Measurements from ENCODE around the gene ISG20.

ISG20 gene

GRCh38 chr15:88624156-88624970, 14.5 kb upstream of the ISG20 start:
- no peak for DNase-seq (ENCODE audit: low read depth)
- no peak overlapping the region; the same call in none of the 2 replicates for H3K4me3 ChIP-seq (ENCODE audit: control insufficient read depth, low read depth, low read length)
- peak; percentile 41 for TF ChIP-seq CTCF (IDR thresholded peaks at IDR 0.05; ENCODE audit: control insufficient read depth, insufficient read depth, low read depth, low read length, missing control alignments)

GRCh38 chr15:88624971-88625490, 13.8 kb upstream of the ISG20 start:
- no peak overlapping the region for H3K4me3 ChIP-seq (ENCODE audit: control insufficient read depth, low read depth, low read length)
- DNase-seq (ENCODE audit: low read depth): no peak
- TF ChIP-seq CTCF (IDR thresholded peaks at IDR 0.05; ENCODE audit: control insufficient read depth, insufficient read depth, low read depth, low read length, missing control alignments): no peak

GRCh38 chr15:88625943-88626741, 12.7 kb upstream of the ISG20 start:
- H3K4me3 ChIP-seq (ENCODE audit: control insufficient read depth, low read depth, low read length): no peak overlapping the region
- DNase-seq (ENCODE audit: low read depth): no peak
- TF ChIP-seq CTCF (IDR thresholded peaks at IDR 0.05; ENCODE audit: control insufficient read depth, insufficient read depth, low read depth, low read length, missing control alignments): no peak

GRCh38 chr15:88627463-88627862, 11.4 kb upstream of the ISG20 start:
- no peak overlapping the region for H3K4me3 ChIP-seq (ENCODE audit: control insufficient read depth, low read depth, low read length)
- no peak for DNase-seq (ENCODE audit: low read depth)
- no peak for TF ChIP-seq CTCF (IDR thresholded peaks at IDR 0.05; ENCODE audit: control insufficient read depth, insufficient read depth, low read depth, low read length, missing control alignments)

- no peak overlapping the region for H3K4me3 ChIP-seq (ENCODE audit: control insufficient read depth, low read depth, low read length)
- no peak for DNase-seq (ENCODE audit: low read depth)
- no peak for TF ChIP-seq CTCF (IDR thresholded peaks at IDR 0.05; ENCODE audit: control insufficient read depth, insufficient read depth, low read depth, low read length, missing control alignments)
Observed at GRCh38 chr15:88628018-88628654, 10.7 kb upstream of the ISG20 start.

- no peak for TF ChIP-seq CTCF (IDR thresholded peaks at IDR 0.05; ENCODE audit: control insufficient read depth, insufficient read depth, low read depth, low read length, missing control alignments)
- DNase-seq (ENCODE audit: low read depth): no peak
Observed at GRCh38 chr15:88629071-88629470, 9.7 kb upstream of the ISG20 start.

More at GRCh38 chr15:88629071-88629470, 9.7 kb upstream of the ISG20 start:
- H3K4me3 ChIP-seq (ENCODE audit: control insufficient read depth, low read depth, low read length): no peak overlapping the region
